Measurements from ENCODE around the gene KCNQ5.

DNA sequence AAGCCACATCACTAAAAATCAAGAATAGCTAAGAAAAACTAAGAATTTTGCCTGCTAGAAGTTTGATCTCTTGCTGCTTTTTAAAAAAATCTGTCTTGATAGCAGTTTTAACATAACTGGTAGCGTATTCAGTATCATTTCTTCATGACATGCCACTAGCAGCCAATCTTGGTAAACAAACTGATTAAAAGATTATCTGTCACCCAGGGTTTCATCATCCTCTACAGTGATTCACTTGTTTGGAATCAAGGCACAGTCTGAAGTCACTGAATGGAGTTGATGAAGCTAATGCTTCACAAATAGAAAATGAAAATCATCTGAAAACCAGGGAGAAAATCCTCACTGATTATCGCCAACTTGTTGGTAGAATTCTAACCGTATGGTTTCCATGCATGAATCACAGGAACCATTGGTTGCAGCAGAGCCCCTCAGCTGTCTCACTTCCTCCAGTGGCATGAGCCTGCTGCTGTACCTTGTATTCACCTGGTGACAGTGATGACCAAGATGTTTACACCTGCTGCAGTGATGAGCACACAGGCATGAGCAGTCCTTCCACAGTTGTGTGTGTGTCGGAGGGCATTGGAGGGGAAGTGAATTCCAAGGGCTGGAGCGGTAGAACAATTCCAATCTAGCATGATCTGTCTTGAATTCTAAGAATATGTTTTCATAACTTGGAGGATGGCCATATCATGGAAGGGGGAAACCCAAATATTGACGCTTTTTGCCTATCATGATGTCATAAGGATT lies 328.4 kb downstream of the KCNQ5 start:
- TF ChIP-seq, protein P1, sequence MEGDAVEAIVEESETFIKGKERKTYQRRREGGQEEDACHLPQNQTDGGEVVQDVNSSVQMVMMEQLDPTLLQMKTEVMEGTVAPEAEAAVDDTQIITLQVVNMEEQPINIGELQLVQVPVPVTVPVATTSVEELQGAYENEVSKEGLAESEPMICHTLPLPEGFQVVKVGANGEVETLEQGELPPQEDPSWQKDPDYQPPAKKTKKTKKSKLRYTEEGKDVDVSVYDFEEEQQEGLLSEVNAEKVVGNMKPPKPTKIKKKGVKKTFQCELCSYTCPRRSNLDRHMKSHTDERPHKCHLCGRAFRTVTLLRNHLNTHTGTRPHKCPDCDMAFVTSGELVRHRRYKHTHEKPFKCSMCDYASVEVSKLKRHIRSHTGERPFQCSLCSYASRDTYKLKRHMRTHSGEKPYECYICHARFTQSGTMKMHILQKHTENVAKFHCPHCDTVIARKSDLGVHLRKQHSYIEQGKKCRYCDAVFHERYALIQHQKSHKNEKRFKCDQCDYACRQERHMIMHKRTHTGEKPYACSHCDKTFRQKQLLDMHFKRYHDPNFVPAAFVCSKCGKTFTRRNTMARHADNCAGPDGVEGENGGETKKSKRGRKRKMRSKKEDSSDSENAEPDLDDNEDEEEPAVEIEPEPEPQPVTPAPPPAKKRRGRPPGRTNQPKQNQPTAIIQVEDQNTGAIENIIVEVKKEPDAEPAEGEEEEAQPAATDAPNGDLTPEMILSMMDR (IDR thresholded peaks at IDR 0.05) = no peak
- no peak for TF ChIP-seq POLR2AphosphoS5 (IDR thresholded peaks at IDR 0.05; ENCODE audit: low read depth, low read length)

All from Panc1 (cell line).